Neuronal stem cell (in vitro differentiated cells): ENCODE data around the gene PADI1.

ENCODE experiments used
- DNase-seq: peaks from one replicate; pipeline ENCODE4 v3.0.0-alpha.2; 2013; ENCODE audit warnings: low spot score
- H2AFZ ChIP-seq: one replicate; pipeline ENCODE4 v1.6.1; 2013; ENCODE audit warnings: mild to moderate bottlenecking, low read length, inconsistent platforms
- H2AK5ac ChIP-seq: 2 replicates; pipeline ENCODE4 v1.6.1; 2013; ENCODE audit warnings: low read depth, mild to moderate bottlenecking, inconsistent platforms, low read length, moderate library complexity, mixed read lengths
- H2BK120ac ChIP-seq: 2 replicates; pipeline ENCODE4 v1.6.1; 2013; ENCODE audit warnings: low read depth, mild to moderate bottlenecking, inconsistent platforms, low read length, moderate library complexity, mixed read lengths
- H2BK12ac ChIP-seq: one replicate; pipeline ENCODE4 v1.6.1; 2013; ENCODE audit warnings: low read length, inconsistent platforms
- H2BK15ac ChIP-seq: 2 replicates; pipeline ENCODE4 v1.6.1; 2013; ENCODE audit warnings: mild to moderate bottlenecking, low read length, inconsistent platforms, mixed read lengths
- H2BK5ac ChIP-seq: one replicate; pipeline ENCODE4 v1.6.1; 2013; ENCODE audit warnings: inconsistent platforms, mild to moderate bottlenecking, low read length, moderate library complexity
- H3K14ac ChIP-seq: one replicate; pipeline ENCODE4 v1.6.1; 2013; ENCODE audit warnings: low read length, inconsistent platforms
- H3K18ac ChIP-seq: 2 replicates; pipeline ENCODE4 v1.6.1; 2013; ENCODE audit warnings: low read length, inconsistent platforms
- H3K23ac ChIP-seq: 2 replicates; pipeline ENCODE4 v1.6.1; 2013; ENCODE audit warnings: low read depth, mild to moderate bottlenecking, mixed read lengths, low read length, inconsistent platforms; ENCODE audit not compliant: poor library complexity
- H3K27ac ChIP-seq: replicated peaks from 3 replicates; pipeline ENCODE4 v1.5.1; 2013; ENCODE audit warnings: low read length, inconsistent platforms
- H3K27me3 ChIP-seq, 3 experiments: 2 replicates each; pipeline ENCODE4 v1.6.1; 2013; ENCODE audit warnings: low read length in 3 of 3, mild to moderate bottlenecking in 2 of 3, inconsistent platforms in 1 of 3, low read depth in 1 of 3, mixed read lengths in 1 of 3, moderate library complexity in 1 of 3; ENCODE audit not compliant: control insufficient read depth in 3 of 3, insufficient read depth in 3 of 3
- H3K36me3 ChIP-seq, 2 donors: replicated peaks in 1 of 2; 2 replicates each; pipeline ENCODE4 v1.6.1; 2013; ENCODE audit warnings: low read length in 2 of 2; ENCODE audit not compliant: control insufficient read depth in 2 of 2, insufficient read depth in 2 of 2
- H3K4ac ChIP-seq: 2 replicates; pipeline ENCODE4 v1.6.1; 2013; ENCODE audit warnings: inconsistent platforms, mild to moderate bottlenecking, low read length, moderate library complexity
- H3K4me1 ChIP-seq, 2 donors: 1 replicate in 1 of 2; 2 replicates in 1 of 2; pipeline ENCODE4 v1.6.1; 2013; ENCODE audit warnings: low read length in 2 of 2, low read depth in 1 of 2; ENCODE audit not compliant: control insufficient read depth in 2 of 2, insufficient read depth in 1 of 2
- H3K4me2 ChIP-seq: one replicate; pipeline ENCODE4 v1.6.1; 2013; ENCODE audit warnings: mild to moderate bottlenecking, low read length, inconsistent platforms; ENCODE audit not compliant: insufficient read depth, poor library complexity, severe bottlenecking
- H3K4me3 ChIP-seq, 2 donors: 2 replicates each; pipeline ENCODE4 v1.5.1; 2013; ENCODE audit warnings: low read length in 2 of 2, mild to moderate bottlenecking in 2 of 2, inconsistent platforms in 1 of 2, moderate library complexity in 1 of 2
- H3K79me1 ChIP-seq: one replicate; pipeline ENCODE4 v1.6.1; 2013; ENCODE audit warnings: low read depth, mild to moderate bottlenecking, inconsistent platforms, low read length, moderate library complexity
- H3K9ac ChIP-seq: one replicate; pipeline ENCODE4 v1.6.1; 2013; ENCODE audit warnings: mild to moderate bottlenecking, low read depth, low read length, inconsistent platforms; ENCODE audit not compliant: poor library complexity
- H3K9me3 ChIP-seq, 2 donors: replicated peaks in 1 of 2; 2 replicates each; pipeline versions ENCODE3 to v1.6.1; 2013; ENCODE audit warnings: low read length in 2 of 2, mild to moderate bottlenecking in 2 of 2, inconsistent platforms in 1 of 2, low read depth in 1 of 2, mixed read lengths in 1 of 2, moderate library complexity in 1 of 2; ENCODE audit not compliant: control insufficient read depth in 2 of 2, insufficient read depth in 1 of 2
- H4K8ac ChIP-seq: one replicate; pipeline ENCODE4 v1.6.1; 2013; ENCODE audit warnings: low read depth, mild to moderate bottlenecking, inconsistent platforms, low read length, moderate library complexity
- H4K91ac ChIP-seq: one replicate; pipeline ENCODE4 v1.6.1; 2013; ENCODE audit warnings: low read length, low read depth, mild to moderate bottlenecking, inconsistent platforms; ENCODE audit not compliant: poor library complexity
- WGBS, 2 donors: extraction: QIAGEN DNeasy Blood & Tissue Kit; methylation state at CpG; one replicate each; pipeline ENCODE4 v1.1.7; 2013; ENCODE audit warnings: missing lambda C conversion rate in 2 of 2, mixed read lengths in 1 of 2; ENCODE audit not compliant: insufficient read length in 2 of 2, insufficient replicate concordance in 1 of 2; ENCODE audit errors: extremely low coverage in 2 of 2; 5-methylcytosine and 5-hydroxymethylcytosine counted together

Gene PADI1

GRCh38 chr1:17196496-17197185 is 8.3 kb upstream of the PADI1 start:
- H3K27ac ChIP-seq: no peak overlapping the region

DNA sequence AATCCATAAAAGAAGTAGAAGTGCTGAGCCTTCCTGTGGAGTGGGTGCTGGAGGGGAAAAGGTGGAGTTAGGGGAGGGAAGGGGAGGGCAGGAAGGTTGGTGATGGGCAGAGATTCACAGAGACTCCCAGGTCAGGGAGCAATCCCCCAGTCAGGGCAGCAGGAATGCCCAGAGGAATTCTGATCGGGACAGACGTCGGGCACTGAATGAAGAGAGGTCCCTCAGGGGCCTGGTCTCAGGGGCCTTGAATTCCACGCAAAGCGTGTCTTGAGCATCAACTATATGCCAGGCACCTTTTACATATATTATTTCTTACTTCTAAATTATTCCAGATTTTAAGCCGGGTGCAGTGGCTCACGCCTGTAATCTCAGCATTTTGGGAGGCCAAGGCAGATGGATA is 7.2 kb upstream of the PADI1 start:
- no peak overlapping the region for H2BK5ac ChIP-seq
- peaks cover 14 to 26% of the 10 kb centered on the region in 2 donors for H3K4me1 ChIP-seq
- DNase-seq: no peak
- H4K91ac ChIP-seq: no peak overlapping the region
- WGBS, 2 donors: no CpG with 5 or more reads among the region's 7 CpGs
- H4K8ac ChIP-seq: no peak overlapping the region
- no peak overlapping the region for H3K23ac ChIP-seq
- no peak overlapping the region for H3K27ac ChIP-seq
- H3K9ac ChIP-seq: no peak overlapping the region
- H2AFZ ChIP-seq: no peak overlapping the region
- no peaks in the 10 kb centered on the region for H3K36me3 ChIP-seq
- H3K4me2 ChIP-seq: no peak overlapping the region
- H3K14ac ChIP-seq: no peak overlapping the region
- no peaks in the 10 kb centered on the region for H3K9me3 ChIP-seq
- no peak overlapping the region for H2BK15ac ChIP-seq
- no peak overlapping the region for H2AK5ac ChIP-seq
- H2BK12ac ChIP-seq: no peak overlapping the region
- no peak overlapping the region for H2BK120ac ChIP-seq
- H3K4me3 ChIP-seq: no peak overlapping the region
- H3K4ac ChIP-seq: no peak overlapping the region
- no peak overlapping the region for H3K18ac ChIP-seq
- no peaks in the 10 kb centered on the region for H3K27me3 ChIP-seq
- no peaks in the 10 kb centered on the region for H3K79me1 ChIP-seq

More at GRCh38 chr1:17196496-17197185, 8.3 kb upstream of the PADI1 start:
- H3K4me2 ChIP-seq: no peak overlapping the region
- no peak for DNase-seq
- no peak overlapping the region for H4K91ac ChIP-seq
- no peak overlapping the region for H2BK15ac ChIP-seq
- H3K23ac ChIP-seq: no peak overlapping the region
- no peak overlapping the region for H4K8ac ChIP-seq
- no peak overlapping the region for H2AFZ ChIP-seq
- H2BK12ac ChIP-seq: no peak overlapping the region
- no peaks in the 10 kb centered on the region for H3K9me3 ChIP-seq
- no peak overlapping the region for H2BK5ac ChIP-seq
- no peak overlapping the region for H3K4ac ChIP-seq
- H3K4me3 ChIP-seq: no peak overlapping the region
- no peak overlapping the region for H3K14ac ChIP-seq
- H2BK120ac ChIP-seq: peak overlapping the region; percentile 7
- H3K18ac ChIP-seq: no peak overlapping the region
- no peaks in the 10 kb centered on the region for H3K79me1 ChIP-seq
- no CpG with 5 or more reads among the region's 13 CpGs for WGBS, 2 donors
- peaks cover 11 to 30% of the 10 kb centered on the region in 2 donors for H3K4me1 ChIP-seq
- H3K27me3 ChIP-seq: no peaks in the 10 kb centered on the region
- H3K9ac ChIP-seq: no peak overlapping the region
- H2AK5ac ChIP-seq: no peak overlapping the region
- H3K36me3 ChIP-seq: no peaks in the 10 kb centered on the region

- H3K36me3 ChIP-seq: no peaks in the 10 kb centered on the region
- H2AFZ ChIP-seq: no peak overlapping the region
- H3K79me1 ChIP-seq: no peaks in the 10 kb centered on the region
- no peak overlapping the region for H3K4me3 ChIP-seq
- no peak overlapping the region for H2BK120ac ChIP-seq
- H3K23ac ChIP-seq: peak overlapping the region; percentile 59
- no peak overlapping the region for H3K14ac ChIP-seq
- H2BK12ac ChIP-seq: no peak overlapping the region
- WGBS, 2 donors: no CpG with 5 or more reads among the region's 9 CpGs
- H4K8ac ChIP-seq: no peak overlapping the region
- no peak overlapping the region for H3K27ac ChIP-seq
- no peaks in the 10 kb centered on the region for H3K9me3 ChIP-seq
- no peak overlapping the region for H4K91ac ChIP-seq
- H3K4ac ChIP-seq: no peak overlapping the region
- peak overlapping the region; percentile 32 for H3K18ac ChIP-seq
- no peaks in the 10 kb centered on the region for H3K27me3 ChIP-seq
- H3K4me1 ChIP-seq: peaks cover 14 to 17% of the 10 kb centered on the region in 2 donors
- H2BK5ac ChIP-seq: no peak overlapping the region
- no peak for DNase-seq
- peak overlapping the region; percentile 25 for H2BK15ac ChIP-seq
- peak overlapping the region; percentile 61 for H2AK5ac ChIP-seq
- no peak overlapping the region for H3K4me2 ChIP-seq
- H3K9ac ChIP-seq: no peak overlapping the region
Measured at GRCh38 chr1:17198476-17199258, 6.3 kb upstream of the PADI1 start.

GRCh38 chr1:17199267-17200044 is 5.5 kb upstream of the PADI1 start:
- no CpG with 5 or more reads among the region's 9 CpGs for WGBS, 2 donors
- H3K27me3 ChIP-seq: no peaks in the 10 kb centered on the region
- DNase-seq: no peak

More at GRCh38 chr1:17199267-17200044, 5.5 kb upstream of the PADI1 start:
- H2AFZ ChIP-seq: no peak overlapping the region
- H2AK5ac ChIP-seq: peak overlapping the region; percentile 61
- no peak overlapping the region for H4K91ac ChIP-seq
- no peak overlapping the region for H2BK5ac ChIP-seq
- H3K9me3 ChIP-seq: no peaks in the 10 kb centered on the region
- no peak overlapping the region for H3K4me3 ChIP-seq
- peak overlapping the region; percentile 27 for H2BK12ac ChIP-seq
- H3K4me2 ChIP-seq: no peak overlapping the region
- H3K4me1 ChIP-seq: peaks cover 14% of the 10 kb centered on the region in 2 donors
- no peak overlapping the region for H3K4ac ChIP-seq
- no peak overlapping the region for H3K14ac ChIP-seq
- H3K27ac ChIP-seq: no peak overlapping the region
- no peak overlapping the region for H3K23ac ChIP-seq
- H4K8ac ChIP-seq: no peak overlapping the region
- peak overlapping the region; percentile 19 for H2BK15ac ChIP-seq
- H3K79me1 ChIP-seq: no peaks in the 10 kb centered on the region
- no peak overlapping the region for H3K9ac ChIP-seq
- peak overlapping the region; percentile 62 for H3K18ac ChIP-seq
- no peaks in the 10 kb centered on the region for H3K36me3 ChIP-seq
- H2BK120ac ChIP-seq: no peak overlapping the region
